ENCODE data around the gene CCDC78. TPM values are rescaled to one million over a fixed set of nuclear protein-coding genes. Genes with fewer than 3 reads are reported as not detected.

The CCDC78 gene
- total and polyA plus RNA-seq, 2 donors: 4.8 to 12.4 TPM

DNA sequence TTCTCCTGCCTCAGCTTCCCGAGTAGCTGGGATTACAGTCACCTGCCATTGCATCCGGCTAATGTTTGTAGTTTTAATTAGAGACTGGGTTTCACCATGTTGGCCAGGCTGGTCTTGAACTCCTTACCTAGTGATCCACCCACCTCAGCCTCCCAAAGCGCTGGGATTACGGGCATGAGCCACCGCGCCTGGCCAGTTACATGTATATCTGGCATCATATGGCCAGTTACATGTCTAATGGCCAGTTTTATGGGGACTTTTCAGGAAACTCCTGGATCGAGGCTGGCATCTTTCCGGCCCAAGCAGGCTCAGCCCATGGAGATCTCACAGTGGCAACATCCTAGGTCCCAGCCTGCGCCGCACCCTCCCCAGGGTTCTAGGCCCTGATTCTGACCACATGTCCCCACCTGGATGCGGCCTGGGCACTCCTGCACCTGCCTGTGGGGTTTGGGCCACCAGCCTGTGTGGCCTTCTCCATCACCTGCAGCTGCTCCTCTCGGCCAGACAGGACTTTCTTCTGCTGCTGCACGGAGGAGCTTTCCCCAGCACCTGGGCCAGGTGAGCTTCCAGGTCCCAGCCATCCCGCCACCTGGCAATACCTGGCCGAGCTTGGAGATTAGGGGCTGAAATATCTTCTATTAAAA is 15.9 kb upstream of the CCDC78 start:
- Histone ChIP-seq H3K4me3 (ENCODE audit: low read length in 2 of 2) (no peak overlapping the region), H3K27me3 (ENCODE audit: control insufficient read depth in 2 of 2, insufficient read depth in 1 of 2, low read length in 1 of 2) (peaks cover 0 to 11% of the 10 kb centered on the region in 2 donors), H3K36me3 (ENCODE audit: control insufficient read depth in 2 of 2, insufficient read depth in 2 of 2, low read length in 1 of 2) (peaks cover under 1 to 17% of the 10 kb centered on the region in 2 donors), H3K27ac (ENCODE audit: low read depth in 1 of 2, low read length in 1 of 2) (no peak overlapping the region), H3K4me1 (ENCODE audit: control insufficient read depth in 2 of 2, insufficient read depth in 2 of 2, low read length in 2 of 2) (peaks cover 19 to 23% of the 10 kb centered on the region in 2 donors), H3K9me3 (ENCODE audit: control insufficient read depth in 2 of 2, insufficient read depth in 1 of 2, low read length in 1 of 2) (no peaks in the 10 kb centered on the region)
- no peak for DNase-seq (ENCODE audit: low read depth in 6 of 9, low spot score in 9 of 9)
- 97% methylated on average over 15 of the region's 15 CpGs for WGBS

- WGBS: 1% methylated on average over 79 of the region's 79 CpGs
- DNase-seq (ENCODE audit: low read depth in 6 of 9, low spot score in 9 of 9): peak in 8 of 9 donors; percentile 60 to 93 (median 84)
Measured at GRCh38 chr16:740764-741505, 14.7 kb upstream of the CCDC78 start, which contains the start of gene CIAO3. Gene CIAO3 (minus strand): TSS chr16:740997. CDS start chr16:740985, 12 bp downstream.

GRCh38 chr16:740459-740763 is 14.2 kb upstream of the CCDC78 start:
- WGBS: under 1% methylated on average over 22 of the region's 22 CpGs
- H3K27ac ChIP-seq (ENCODE audit: low read depth in 1 of 2, low read length in 1 of 2): peak overlapping the region in 1 of 2 donors; percentile 69
- DNase-seq (ENCODE audit: low read depth in 6 of 9, low spot score in 9 of 9): peak in 1 of 9 donors; percentile 31

More at GRCh38 chr16:740764-741505, 14.7 kb upstream of the CCDC78 start, which contains the start of gene CIAO3:
- H3K4me1 ChIP-seq (ENCODE audit: control insufficient read depth in 2 of 2, insufficient read depth in 2 of 2, low read length in 2 of 2): peaks cover 19 to 23% of the 10 kb centered on the region in 2 donors
- H3K27me3 ChIP-seq (ENCODE audit: control insufficient read depth in 2 of 2, insufficient read depth in 1 of 2, low read length in 1 of 2): peaks cover 0 to 11% of the 10 kb centered on the region in 2 donors
- H3K27ac ChIP-seq (ENCODE audit: low read depth in 1 of 2, low read length in 1 of 2): peak within 1 kb of the TSS in 1 of 2 donors; percentile 69
- H3K9me3 ChIP-seq (ENCODE audit: control insufficient read depth in 2 of 2, insufficient read depth in 1 of 2, low read length in 1 of 2): no peaks in the 10 kb centered on the region
- H3K4me3 ChIP-seq (ENCODE audit: low read length in 2 of 2): peak within 1 kb of the TSS; percentile 89 to 93
- H3K36me3 ChIP-seq (ENCODE audit: control insufficient read depth in 2 of 2, insufficient read depth in 2 of 2, low read length in 1 of 2): peaks cover 8 to 29% of the 10 kb centered on the region in 2 donors

GRCh38 chr16:739560-740458 is 13.6 kb upstream of the CCDC78 start:
- H3K36me3 ChIP-seq (ENCODE audit: control insufficient read depth in 2 of 2, insufficient read depth in 2 of 2, low read length in 1 of 2): peaks cover 19 to 40% of the 10 kb centered on the region in 2 donors
- 64% methylated on average over 38 of the region's 38 CpGs for WGBS
- peaks cover 0 to 6% of the 10 kb centered on the region in 2 donors for H3K27me3 ChIP-seq (ENCODE audit: control insufficient read depth in 2 of 2, insufficient read depth in 1 of 2, low read length in 1 of 2)
- no peak for DNase-seq (ENCODE audit: low read depth in 6 of 9, low spot score in 9 of 9)
- H3K27ac ChIP-seq (ENCODE audit: low read depth in 1 of 2, low read length in 1 of 2): no peak overlapping the region
- H3K4me1 ChIP-seq (ENCODE audit: control insufficient read depth in 2 of 2, insufficient read depth in 2 of 2, low read length in 2 of 2): peaks cover 19 to 23% of the 10 kb centered on the region in 2 donors
- peak overlapping the region; percentile 89 to 93 for H3K4me3 ChIP-seq (ENCODE audit: low read length in 2 of 2)
- no peaks in the 10 kb centered on the region for H3K9me3 ChIP-seq (ENCODE audit: control insufficient read depth in 2 of 2, insufficient read depth in 1 of 2, low read length in 1 of 2)

More at GRCh38 chr16:740459-740763, 14.2 kb upstream of the CCDC78 start:
- peaks cover 19 to 23% of the 10 kb centered on the region in 2 donors for H3K4me1 ChIP-seq (ENCODE audit: control insufficient read depth in 2 of 2, insufficient read depth in 2 of 2, low read length in 2 of 2)
- H3K9me3 ChIP-seq (ENCODE audit: control insufficient read depth in 2 of 2, insufficient read depth in 1 of 2, low read length in 1 of 2): no peaks in the 10 kb centered on the region
- H3K4me3 ChIP-seq (ENCODE audit: low read length in 2 of 2): peak overlapping the region; percentile 89 to 93
- H3K36me3 ChIP-seq (ENCODE audit: control insufficient read depth in 2 of 2, insufficient read depth in 2 of 2, low read length in 1 of 2): peaks cover 13 to 34% of the 10 kb centered on the region in 2 donors
- peaks cover 0 to 6% of the 10 kb centered on the region in 2 donors for H3K27me3 ChIP-seq (ENCODE audit: control insufficient read depth in 2 of 2, insufficient read depth in 1 of 2, low read length in 1 of 2)

DNA sequence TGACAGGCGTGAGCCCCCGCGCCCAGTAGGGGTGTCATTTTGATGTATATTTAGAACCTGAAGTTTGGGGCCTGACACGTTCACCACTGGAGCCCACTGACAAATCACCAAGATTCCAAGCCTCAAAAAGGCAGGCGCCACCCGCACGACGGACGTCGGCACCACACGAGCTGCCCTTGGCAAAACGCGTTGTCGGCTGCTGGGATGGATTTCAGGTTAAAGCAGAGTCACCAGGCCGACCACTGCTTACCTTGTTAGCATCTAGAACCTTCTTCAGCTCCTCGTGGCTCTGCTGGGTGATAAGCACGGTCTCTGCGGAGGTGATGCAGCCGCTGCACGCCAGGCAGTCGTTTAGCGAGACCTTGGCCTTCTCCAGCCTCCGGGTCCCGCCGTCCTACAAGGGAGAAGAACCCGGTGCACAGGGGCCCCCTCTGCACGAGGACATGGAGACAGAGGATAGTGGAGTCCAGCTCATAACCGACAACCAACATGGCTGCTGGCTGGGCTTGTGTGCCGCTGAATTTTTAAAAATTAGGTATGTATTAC is 10.8 kb upstream of the CCDC78 start:
- Histone ChIP-seq H3K27me3 (ENCODE audit: control insufficient read depth in 2 of 2, insufficient read depth in 1 of 2, low read length in 1 of 2) (peaks cover 0 to under 1% of the 10 kb centered on the region in 2 donors), H3K36me3 (ENCODE audit: control insufficient read depth in 2 of 2, insufficient read depth in 2 of 2, low read length in 1 of 2) (peaks cover 47 to 68% of the 10 kb centered on the region in 2 donors), H3K4me1 (ENCODE audit: control insufficient read depth in 2 of 2, insufficient read depth in 2 of 2, low read length in 2 of 2) (peaks cover 19 to 30% of the 10 kb centered on the region in 2 donors), H3K27ac (ENCODE audit: low read depth in 1 of 2, low read length in 1 of 2) (no peak overlapping the region), H3K4me3 (ENCODE audit: low read length in 2 of 2) (no peak overlapping the region), H3K9me3 (ENCODE audit: control insufficient read depth in 2 of 2, insufficient read depth in 1 of 2, low read length in 1 of 2) (no peaks in the 10 kb centered on the region)
- DNase-seq (ENCODE audit: low read depth in 6 of 9, low spot score in 9 of 9): no peak
- 97% methylated on average over 29 of the region's 29 CpGs for WGBS

DNA sequence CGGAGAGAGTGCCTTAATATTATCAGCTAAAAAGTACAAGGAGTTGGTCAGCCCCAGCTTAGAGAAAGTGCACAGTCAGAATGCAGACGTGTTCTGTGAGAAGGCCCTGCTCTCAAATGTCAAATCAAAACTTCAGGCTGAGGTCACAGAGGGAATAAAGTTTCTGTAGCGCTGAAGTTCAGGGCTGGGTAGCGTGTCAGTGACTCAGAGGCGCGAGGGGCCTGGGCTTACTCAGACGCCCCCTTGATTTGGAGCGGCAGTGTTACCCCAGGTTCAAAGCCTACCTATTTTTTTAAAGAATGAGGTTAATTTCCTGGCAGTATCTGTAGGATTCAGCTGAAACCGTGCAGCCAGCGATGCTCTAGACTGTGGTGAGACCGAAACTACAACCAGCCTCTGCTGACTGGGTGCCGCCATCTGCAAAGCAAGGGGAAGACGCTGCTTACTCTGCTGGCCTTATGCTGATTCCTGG is 9.8 kb upstream of the CCDC78 start:
- peaks cover 15 to 35% of the 10 kb centered on the region in 2 donors for H3K4me1 ChIP-seq (ENCODE audit: control insufficient read depth in 2 of 2, insufficient read depth in 2 of 2, low read length in 2 of 2)
- H3K4me3 ChIP-seq (ENCODE audit: low read length in 2 of 2): no peak overlapping the region
- no peak for DNase-seq (ENCODE audit: low read depth in 6 of 9, low spot score in 9 of 9)
- peaks cover 48 to 78% of the 10 kb centered on the region in 2 donors for H3K36me3 ChIP-seq (ENCODE audit: control insufficient read depth in 2 of 2, insufficient read depth in 2 of 2, low read length in 1 of 2)
- H3K9me3 ChIP-seq (ENCODE audit: control insufficient read depth in 2 of 2, insufficient read depth in 1 of 2, low read length in 1 of 2): no peaks in the 10 kb centered on the region
- no peak overlapping the region for H3K27ac ChIP-seq (ENCODE audit: low read depth in 1 of 2, low read length in 1 of 2)
- H3K27me3 ChIP-seq (ENCODE audit: control insufficient read depth in 2 of 2, insufficient read depth in 1 of 2, low read length in 1 of 2): no peaks in the 10 kb centered on the region
- WGBS: 94% methylated on average over 13 of the region's 13 CpGs

- H3K27ac ChIP-seq (ENCODE audit: low read depth in 1 of 2, low read length in 1 of 2): no peak overlapping the region
- WGBS: 98% methylated on average over 25 of the region's 25 CpGs
- peaks cover 50 to 86% of the 10 kb centered on the region in 2 donors for H3K36me3 ChIP-seq (ENCODE audit: control insufficient read depth in 2 of 2, insufficient read depth in 2 of 2, low read length in 1 of 2)
- no peak overlapping the region for H3K4me3 ChIP-seq (ENCODE audit: low read length in 2 of 2)
- peaks cover 0 to under 1% of the 10 kb centered on the region in 2 donors for H3K9me3 ChIP-seq (ENCODE audit: control insufficient read depth in 2 of 2, insufficient read depth in 1 of 2, low read length in 1 of 2)
- no peaks in the 10 kb centered on the region for H3K27me3 ChIP-seq (ENCODE audit: control insufficient read depth in 2 of 2, insufficient read depth in 1 of 2, low read length in 1 of 2)
- no peak for DNase-seq (ENCODE audit: low read depth in 6 of 9, low spot score in 9 of 9)
- peaks cover 13 to 35% of the 10 kb centered on the region in 2 donors for H3K4me1 ChIP-seq (ENCODE audit: control insufficient read depth in 2 of 2, insufficient read depth in 2 of 2, low read length in 2 of 2)
Measured at GRCh38 chr16:734981-735881, 9.0 kb upstream of the CCDC78 start.

Data from thymus (tissue), 11 donors.